Endodermal cell (in vitro differentiated cells): ENCODE measurements around the gene ZNF555. TPM values are rescaled to one million over a fixed set of nuclear protein-coding genes. Genes with fewer than 3 reads are reported as not detected.

Source experiments
- DNase-seq: peaks from one replicate; pipeline ENCODE4 v3.0.0-alpha.2; 2017
- H3K27ac ChIP-seq: 2 replicates; pipeline ENCODE4 v1.5.1; 2013; ENCODE audit warnings: mild to moderate bottlenecking, low read depth, low read length, moderate library complexity
- H3K27me3 ChIP-seq: 2 replicates; pipeline ENCODE4 v1.6.1; 2013; ENCODE audit warnings: mild to moderate bottlenecking, low read length, moderate library complexity; ENCODE audit not compliant: insufficient read depth, control insufficient read depth, poor library complexity, severe bottlenecking
- H3K36me3 ChIP-seq: 2 replicates; pipeline ENCODE4 v1.7.0; 2013; ENCODE audit warnings: mild to moderate bottlenecking, low read length, moderate library complexity; ENCODE audit not compliant: control insufficient read depth, insufficient read depth
- H3K4me1 ChIP-seq: one replicate; pipeline ENCODE4 v1.7.0; 2013; ENCODE audit warnings: low read length; ENCODE audit not compliant: control insufficient read depth, insufficient read depth
- H3K4me3 ChIP-seq: 2 replicates; pipeline ENCODE4 v1.5.1; 2013; ENCODE audit warnings: mild to moderate bottlenecking, low read length, moderate library complexity
- H3K9ac ChIP-seq: 2 replicates; pipeline ENCODE4 v1.6.1; 2013; ENCODE audit warnings: mild to moderate bottlenecking, low read length, moderate library complexity; ENCODE audit not compliant: poor library complexity, severe bottlenecking; ENCODE audit errors: extremely low read depth
- H3K9me3 ChIP-seq: 2 replicates; pipeline ENCODE4 v1.6.1; 2013; ENCODE audit warnings: mild to moderate bottlenecking, low read length, moderate library complexity; ENCODE audit not compliant: control insufficient read depth
- H3K27ac Mint-ChIP-seq: 2 replicates; pipeline ENCODE4 v1.8.0; 2020; ENCODE audit warnings: mixed read lengths
- H3K27me3 Mint-ChIP-seq: 2 replicates; pipeline ENCODE4 v1.8.0; 2021; ENCODE audit warnings: mild to moderate bottlenecking, mixed read lengths; ENCODE audit not compliant: insufficient read depth
- H3K36me3 Mint-ChIP-seq: 2 replicates; pipeline ENCODE4 v1.8.0; 2020; ENCODE audit warnings: low read depth, mixed read lengths
- H3K4me1 Mint-ChIP-seq: 2 replicates; pipeline ENCODE4 v1.8.0; 2020; ENCODE audit warnings: mixed read lengths
- H3K4me3 Mint-ChIP-seq: 2 replicates; pipeline ENCODE4 v1.8.0; 2020; ENCODE audit warnings: mild to moderate bottlenecking, moderate library complexity, mixed read lengths
- H3K9me3 Mint-ChIP-seq: 2 replicates; pipeline ENCODE4 v1.8.0; 2020; ENCODE audit warnings: mild to moderate bottlenecking, mixed read lengths
- CTCF ChIP-seq: fragments of 200-600 bp; sonication (generic); conservative IDR thresholded peaks from 2 replicates; pipeline ENCODE4 v1.5.0; 2021; ENCODE audit warnings: antibody characterized with exemption, mild to moderate bottlenecking
- WGBS, 2 experiments: methylation state at CpG; one replicate each; pipeline versions ENCODE4 v1.1.5 to v1.1.7; 2013; ENCODE audit warnings: missing lambda C conversion rate in 2 of 2, mixed read lengths in 1 of 2; ENCODE audit not compliant: insufficient coverage in 1 of 2, insufficient read length in 1 of 2; 5-methylcytosine and 5-hydroxymethylcytosine counted together
- total RNA-seq, 2 donors: library from RNA; stranded (reverse); fragmentation: NEBNext Ultra II Directional in 1 of 2; extraction: Animal tissue kit (Norgen Biotek cat#: 25700) in 1 of 2; gene quantifications; 2 replicates in 1 of 2; 3 replicates in 1 of 2; pipeline ENCODE4 v1.2.1, GENCODE V29; 2021

ZNF555 gene
- total RNA-seq, 2 donors from 2014 or later: 9.6 to 10.5 TPM

DNA sequence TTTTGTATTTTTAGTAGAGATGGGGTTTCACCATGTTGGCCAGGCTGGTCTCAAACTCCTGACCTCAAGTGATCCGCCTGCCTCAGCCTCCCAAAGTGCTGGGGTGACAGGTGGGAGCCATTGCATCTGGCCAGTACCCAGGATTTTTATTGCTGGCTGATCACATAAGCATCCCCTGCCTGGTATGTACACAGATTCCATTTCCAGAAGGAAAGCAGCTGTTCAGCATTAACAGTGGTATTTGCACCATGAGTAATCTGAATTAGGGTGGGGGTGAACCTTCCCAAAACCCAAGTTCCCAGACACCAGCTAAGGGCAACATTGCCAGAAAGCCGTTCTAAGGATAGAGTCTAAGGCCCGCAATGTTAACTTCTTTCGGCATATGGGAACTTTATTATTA, 7.3 kb downstream of the ZNF555 start:
- TF ChIP-seq CTCF: no peak
- peak overlapping the region; percentile 41 for H3K4me3 ChIP-seq
- no peak for DNase-seq
- no peak overlapping the region for H3K27ac Mint-ChIP-seq
- no peaks in the 10 kb centered on the region for H3K4me1 Mint-ChIP-seq
- peaks cover 85% of the 10 kb centered on the region for H3K36me3 Mint-ChIP-seq
- no peak overlapping the region for H3K4me3 Mint-ChIP-seq
- no peaks in the 10 kb centered on the region for H3K27me3 Mint-ChIP-seq
- no peak overlapping the region for H3K9ac ChIP-seq
- no peaks in the 10 kb centered on the region for H3K27me3 ChIP-seq
- H3K4me1 ChIP-seq: no peaks in the 10 kb centered on the region
- peaks cover 94% of the 10 kb centered on the region for H3K9me3 ChIP-seq
- H3K27ac ChIP-seq: no peak overlapping the region
- peaks cover 59% of the 10 kb centered on the region for H3K36me3 ChIP-seq
- H3K9me3 Mint-ChIP-seq: peaks cover 88% of the 10 kb centered on the region
- WGBS, 2 experiments: 96 to 97% methylated on average over 3 to 4 of the region's 4 CpGs

DNA sequence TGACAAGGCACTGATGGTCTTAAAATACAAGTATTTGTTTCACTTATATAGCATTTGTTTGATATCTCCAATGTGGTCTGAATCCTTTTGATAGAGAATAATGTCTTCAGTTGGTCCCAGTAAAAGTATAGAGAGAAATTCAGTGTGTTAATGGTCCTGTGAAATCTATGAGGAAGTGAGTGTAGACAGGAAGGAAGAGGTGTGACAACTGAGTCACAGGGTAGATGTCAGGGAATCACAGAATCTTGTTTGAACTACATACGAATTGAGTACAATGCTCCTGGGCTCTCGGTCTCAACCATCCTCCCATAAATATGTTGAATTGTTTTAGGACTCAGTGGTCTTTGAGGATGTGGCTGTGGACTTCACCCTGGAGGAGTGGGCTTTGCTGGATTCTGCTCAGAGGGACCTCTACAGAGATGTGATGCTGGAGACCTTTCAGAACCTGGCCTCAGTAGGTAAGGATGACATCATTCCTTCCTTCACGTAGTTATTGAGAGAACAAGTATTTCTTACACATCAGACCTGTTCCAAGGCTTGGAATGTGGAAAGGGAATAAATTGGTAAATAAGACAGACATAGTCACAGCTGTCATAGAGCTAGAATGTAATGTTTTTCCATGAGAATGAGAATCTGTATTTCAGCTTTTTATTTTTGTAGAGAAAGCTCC, 9.1 kb downstream of the ZNF555 start:
- no peak for TF ChIP-seq CTCF
- Histone ChIP-seq H3K27me3 (no peaks in the 10 kb centered on the region), H3K4me3 (peak overlapping the region; percentile 58), H3K9ac (no peak overlapping the region), H3K27ac (no peak overlapping the region), H3K9me3 (peaks cover 97% of the 10 kb centered on the region), H3K36me3 (peaks cover 66% of the 10 kb centered on the region), H3K4me1 (no peaks in the 10 kb centered on the region)
- WGBS, 2 experiments: 92 to 100% methylated on average over 1 to 3 of the region's 3 CpGs
- Mint-ChIP-seq H3K27me3 (no peaks in the 10 kb centered on the region), H3K4me3 (no peak overlapping the region), H3K27ac (no peak overlapping the region), H3K36me3 (peaks cover 88% of the 10 kb centered on the region), H3K9me3 (peaks cover 95% of the 10 kb centered on the region), H3K4me1 (no peaks in the 10 kb centered on the region)
- DNase-seq: no peak

DNA sequence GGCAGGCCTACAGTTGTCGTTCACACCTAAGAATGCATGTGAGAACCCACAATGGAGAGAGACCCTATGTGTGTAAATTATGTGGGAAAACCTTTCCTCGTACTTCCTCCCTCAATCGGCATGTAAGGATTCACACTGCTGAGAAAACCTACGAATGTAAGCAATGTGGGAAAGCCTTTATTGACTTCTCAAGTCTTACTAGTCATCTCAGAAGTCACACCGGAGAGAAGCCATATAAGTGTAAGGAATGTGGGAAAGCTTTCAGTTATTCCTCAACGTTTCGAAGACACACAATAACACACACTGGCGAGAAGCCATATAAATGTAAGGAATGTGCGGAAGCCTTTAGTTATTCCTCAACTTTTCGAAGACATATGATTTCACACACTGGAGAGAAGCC, 11.3 kb downstream of the ZNF555 start:
- no peaks in the 10 kb centered on the region for H3K27me3 Mint-ChIP-seq
- Histone ChIP-seq H3K9ac (no peak overlapping the region), H3K27me3 (no peaks in the 10 kb centered on the region), H3K27ac (no peak overlapping the region), H3K4me1 (no peaks in the 10 kb centered on the region), H3K36me3 (peaks cover 63% of the 10 kb centered on the region), H3K9me3 (peaks cover 96% of the 10 kb centered on the region), H3K4me3 (peak overlapping the region; percentile 78)
- DNase-seq: no peak
- H3K36me3 Mint-ChIP-seq: peaks cover 80% of the 10 kb centered on the region
- H3K27ac Mint-ChIP-seq: no peak overlapping the region
- no peaks in the 10 kb centered on the region for H3K4me1 Mint-ChIP-seq
- no peak overlapping the region for H3K4me3 Mint-ChIP-seq
- TF ChIP-seq CTCF: no peak
- WGBS, 2 experiments: 97 to 99% methylated on average over 6 to 10 of the region's 10 CpGs
- H3K9me3 Mint-ChIP-seq: peaks cover 98% of the 10 kb centered on the region
